Liver (tissue), 9 donors: ENCODE data around the gene SNCAIP. TPM values are rescaled to one million over a fixed set of nuclear protein-coding genes. Genes with fewer than 3 reads are reported as not detected.

Experiments used
- DNase-seq: peaks from one replicate; pipeline ENCODE4 v3.0.0-alpha.2; 2017; ENCODE audit warnings: low spot score
- H3K27ac ChIP-seq, 2 donors: one replicate each; pipeline ENCODE4 v1.7.0; 2013; ENCODE audit warnings: inconsistent platforms in 2 of 2, low read length in 2 of 2, control low read depth in 1 of 2, low read depth in 1 of 2, mild to moderate bottlenecking in 1 of 2
- H3K27me3 ChIP-seq, 4 donors: one replicate each; pipeline versions ENCODE4 v1.6.1 to v1.7.0; 2013; ENCODE audit warnings: low read length in 3 of 4, inconsistent platforms in 1 of 4, mild to moderate bottlenecking in 1 of 4, moderate library complexity in 1 of 4; ENCODE audit not compliant: control insufficient read depth in 4 of 4, insufficient read depth in 4 of 4
- H3K36me3 ChIP-seq, 4 donors: one replicate each; pipeline versions ENCODE4 v1.6.1 to v1.7.0; 2013; ENCODE audit warnings: low read length in 3 of 4, mild to moderate bottlenecking in 3 of 4, low read depth in 1 of 4, moderate library complexity in 1 of 4; ENCODE audit not compliant: control insufficient read depth in 4 of 4, insufficient read depth in 3 of 4
- H3K4me1 ChIP-seq, 4 donors: one replicate each; pipeline versions ENCODE4 v1.6.1 to v1.7.0; 2013; ENCODE audit warnings: low read length in 3 of 4, mild to moderate bottlenecking in 3 of 4, moderate library complexity in 1 of 4; ENCODE audit not compliant: control insufficient read depth in 4 of 4, insufficient read depth in 4 of 4
- H3K4me3 ChIP-seq, 3 donors: one replicate each; pipeline versions ENCODE4 v1.6.1 to v1.7.0; 2013; ENCODE audit warnings: low read length in 3 of 3, control low read depth in 1 of 3, low read depth in 1 of 3, mild to moderate bottlenecking in 1 of 3
- H3K9ac ChIP-seq, 2 donors: one replicate each; pipeline ENCODE4 v1.7.0; 2013; ENCODE audit warnings: low read length in 2 of 2, mild to moderate bottlenecking in 2 of 2, moderate library complexity in 2 of 2, control low read depth in 1 of 2, low read depth in 1 of 2
- H3K9me3 ChIP-seq, 4 donors: one replicate each; pipeline versions ENCODE4 v1.6.1 to v1.7.0; 2013; ENCODE audit warnings: low read length in 3 of 4; ENCODE audit not compliant: control insufficient read depth in 4 of 4
- CTCF ChIP-seq: fragments of 150-350 bp; IDR thresholded peaks from 2 replicates; pipeline ENCODE4 v1.5.1; 2017; ENCODE audit warnings: improper control_type of control experiment, low read depth, low read length; ENCODE audit not compliant: missing input control
- EGR1 ChIP-seq, 2 donors: IDR thresholded peaks; 2 replicates each; pipeline ENCODE4 v1.6.1; 2016 to 2018; ENCODE audit warnings: antibody characterized with exemption in 2 of 2, low read depth in 2 of 2
- GABPA ChIP-seq, 2 donors: IDR thresholded peaks in 1 of 2; conservative IDR thresholded peaks in 1 of 2; 2 replicates each; pipeline ENCODE4 v1.6.1; 2016; ENCODE audit warnings: antibody characterized with exemption in 2 of 2, mild to moderate bottlenecking in 1 of 2, moderate library complexity in 1 of 2
- HNF4A ChIP-seq, 2 donors: conservative IDR thresholded peaks; 2 replicates each; pipeline ENCODE4 v1.6.1; 2016; ENCODE audit warnings: antibody characterized with exemption in 2 of 2, mild to moderate bottlenecking in 2 of 2
- RAD21 ChIP-seq, 2 donors: IDR thresholded peaks; 2 replicates each; pipeline ENCODE4 v1.6.1; 2016; ENCODE audit warnings: antibody characterized with exemption in 2 of 2, mild to moderate bottlenecking in 2 of 2
- REST ChIP-seq: IDR thresholded peaks from 2 replicates; pipeline ENCODE4 v1.6.1; 2016; ENCODE audit warnings: antibody characterized with exemption, mild to moderate bottlenecking
- SP1 ChIP-seq: IDR thresholded peaks from 2 replicates; pipeline ENCODE4 v1.6.1; 2018; ENCODE audit warnings: antibody characterized with exemption, mild to moderate bottlenecking
- WGBS: extraction: QIAGEN DNeasy Blood & Tissue Kit; methylation state at CpG from one replicate; pipeline ENCODE4 v1.1.7; 2013; 5-methylcytosine and 5-hydroxymethylcytosine counted together
- polyA plus RNA-seq, 2 donors: library from polyadenylated mRNA; stranded (reverse) in 1 of 2; unstranded in 1 of 2; fragments of 200-250 nt in 1 of 2; fragments of >200 nt in 1 of 2; fragmentation: Nextera tagmentation in 1 of 2; extraction: Ambion mirVana in 1 of 2; gene quantifications; one replicate each; pipeline versions ENCODE4 v1.2.1 to v1.2.3, GENCODE V29; 2013 to 2015
- total RNA-seq, 2 donors: library from RNA; depleted of rRNA; stranded (reverse); fragments of >200 nt; gene quantifications; one replicate each; pipeline ENCODE4 v1.2.3, GENCODE V29; 2014
- donor health status: healthy.
- donor health status: healthy.
- donor health status: healthy.
- donor health status: healthy.
- donor health status: healthy.

The SNCAIP gene
- total and polyA plus RNA-seq, 4 donors = 0.17 to 2.1 (median 0.74) TPM

GRCh38 chr5:122273696-122274095, 38.3 kb upstream of the SNCAIP start (continued):
- TF ChIP-seq CTCF (no peak), GABPA (IDR thresholded peaks at IDR 0.05 in 1 of 2, conservative IDR thresholded peaks at IDR 0.05 in 1 of 2) (no peak), REST (no peak), EGR1 (IDR thresholded peaks at IDR 0.05; ENCODE audit: low read depth in 2 of 2) (no peak)

GRCh38 chr5:122283592-122283991, 28.4 kb upstream of the SNCAIP start:
- H3K4me1 ChIP-seq = no peaks in the 10 kb centered on the region
- no peak for DNase-seq
- 88% methylated on average over 3 of the region's 3 CpGs for WGBS
- H3K27ac ChIP-seq = no peak overlapping the region
- H3K4me3 ChIP-seq = no peak overlapping the region
- no peaks in the 10 kb centered on the region for H3K36me3 ChIP-seq
- H3K9me3 ChIP-seq = no peaks in the 10 kb centered on the region
- no peaks in the 10 kb centered on the region for H3K27me3 ChIP-seq
- TF ChIP-seq HNF4A (conservative IDR thresholded peaks at IDR 0.05) (no peak), RAD21 (IDR thresholded peaks at IDR 0.05) (no peak)
- no peak overlapping the region for H3K9ac ChIP-seq

GRCh38 chr5:122286541-122286940, 25.5 kb upstream of the SNCAIP start:
- no peak for TF ChIP-seq RAD21 (IDR thresholded peaks at IDR 0.05)
- Histone ChIP-seq H3K36me3 (no peaks in the 10 kb centered on the region), H3K9me3 (no peaks in the 10 kb centered on the region), H3K27ac (no peak overlapping the region), H3K27me3 (peaks cover 0 to 3% (median 1%) of the 10 kb centered on the region in 4 donors), H3K4me3 (no peak overlapping the region), H3K4me1 (no peaks in the 10 kb centered on the region), H3K9ac (no peak overlapping the region)
- 56% methylated on average over 4 of the region's 4 CpGs for WGBS
- DNase-seq = no peak

GRCh38 chr5:122287101-122287500, 24.9 kb upstream of the SNCAIP start:
- WGBS = 31% methylated on average over 3 of the region's 3 CpGs
- no peak for DNase-seq
- no peak overlapping the region for H3K4me3 ChIP-seq
- no peak overlapping the region for H3K9ac ChIP-seq
- peaks cover 0 to 3% (median 1%) of the 10 kb centered on the region in 4 donors for H3K27me3 ChIP-seq
- TF ChIP-seq RAD21 (IDR thresholded peaks at IDR 0.05) (no peak), SP1 (no peak), REST (no peak)
- no peaks in the 10 kb centered on the region for H3K9me3 ChIP-seq
- no peaks in the 10 kb centered on the region for H3K4me1 ChIP-seq
- no peaks in the 10 kb centered on the region for H3K36me3 ChIP-seq
- H3K27ac ChIP-seq = no peak overlapping the region
